Amygdala (tissue), 56 donors: ENCODE data around the gene CUL9.

Experiments used
- DNase-seq, 56 donors: peaks; one replicate each; lab custom pipeline; 2025; lab: John Stamatoyannopoulos, UW

The CUL9 gene

GRCh38 chr6:43223175-43223574 lies 41.2 kb downstream of the CUL9 start:
- no peak for DNase-seq

- DNase-seq: no peak
Measured at GRCh38 chr6:43226192-43226851, 44.3 kb downstream of the CUL9 start.

GRCh38 chr6:43228951-43229802 lies 47.2 kb downstream of the CUL9 start, which contains the start of gene DNPH1:
Gene DNPH1, minus strand, starts transcription at chr6:43229481. Its CDS starts 25 bp downstream, at chr6:43229456.
- DNase-seq: peak in 51 of 56 donors; percentile 9 to 85 (median 60)

- DNase-seq: no peak
Measured at GRCh38 chr6:43229803-43230620, 48.0 kb downstream of the CUL9 start.

GRCh38 chr6:43231053-43231452 lies 49.1 kb downstream of the CUL9 start:
- DNase-seq: no peak

GRCh38 chr6:43231735-43232450 lies 49.9 kb downstream of the CUL9 start:
- no peak for DNase-seq

- DNase-seq: no peak
Measured at GRCh38 chr6:43235841-43236240, 53.8 kb downstream of the CUL9 start.

- no peak for DNase-seq
Measured at GRCh38 chr6:43239054-43239453, 57.1 kb downstream of the CUL9 start.

GRCh38 chr6:43240950-43241349 lies 59.0 kb downstream of the CUL9 start:
- DNase-seq: no peak

GRCh38 chr6:43241446-43241845 lies 59.5 kb downstream of the CUL9 start:
- no peak for DNase-seq

GRCh38 chr6:43242908-43243663 lies 61.1 kb downstream of the CUL9 start, which contains the start of gene TTBK1:
Gene TTBK1, plus strand, starts transcription at chr6:43243481. Its CDS starts 3,180 bp downstream, at chr6:43246661.
- peak in 38 of 56 donors; percentile 9 to 75 (median 39) for DNase-seq

GRCh38 chr6:43243664-43244321 lies 61.8 kb downstream of the CUL9 start:
- peak in 3 of 56 donors; percentile 24 to 39 (median 28) for DNase-seq

GRCh38 chr6:43246301-43247113 lies 64.5 kb downstream of the CUL9 start:
- peak in 50 of 56 donors; percentile 29 to 91 (median 80) for DNase-seq

- peak in 55 of 56 donors; percentile 29 to 93 (median 80) for DNase-seq
Measured at GRCh38 chr6:43247114-43247999, 65.4 kb downstream of the CUL9 start.

GRCh38 chr6:43248101-43248500 lies 66.1 kb downstream of the CUL9 start:
- DNase-seq: no peak

- no peak for DNase-seq
Measured at GRCh38 chr6:43248791-43249190, 66.8 kb downstream of the CUL9 start.

GRCh38 chr6:43250992-43251373 lies 69.0 kb downstream of the CUL9 start:
- DNase-seq: no peak
